Subcutaneous adipose tissue (tissue), 4 donors: ENCODE measurements around the gene HNRNPUL1. TPM values are rescaled to one million over a fixed set of nuclear protein-coding genes. Genes with fewer than 3 reads are reported as not detected.

Experiments used
- CTCF ChIP-seq: fragments of 450-650 bp; IDR thresholded peaks from one replicate; pipeline ENCODE4 v1.5.1; 2016; ENCODE audit warnings: low read depth, mild to moderate bottlenecking, control low read depth, antibody characterized with exemption, moderate library complexity
- total RNA-seq, 4 donors: library from RNA; depleted of rRNA; stranded (reverse); fragments of >200 nt; gene quantifications; one replicate each; pipeline ENCODE4 v1.1.0, GENCODE V29; 2016

Gene HNRNPUL1
- total RNA-seq, 4 donors from 2014 or later = 83.3 to 178 (median 135) TPM

GRCh38 chr19:41249707-41250423 is 14.3 kb upstream of the HNRNPUL1 start:
- no peak for TF ChIP-seq CTCF

- TF ChIP-seq CTCF = no peak
Measured at GRCh38 chr19:41253660-41254059, 10.5 kb upstream of the HNRNPUL1 start.

GRCh38 chr19:41255171-41255570 is 9.0 kb upstream of the HNRNPUL1 start:
- no peak for TF ChIP-seq CTCF

- TF ChIP-seq CTCF = no peak
Measured at GRCh38 chr19:41261474-41262190, 2.5 kb upstream of the HNRNPUL1 start.

GRCh38 chr19:41263042-41263849 is 926 bp upstream of the HNRNPUL1 start:
- no peak for TF ChIP-seq CTCF

GRCh38 chr19:41264581-41265394 is 616 bp downstream of the HNRNPUL1 start:
- no peak for TF ChIP-seq CTCF
